ENCODE data around the gene TLE7. TPM values are rescaled to one million over a fixed set of nuclear protein-coding genes. Genes with fewer than 3 reads are reported as not detected.

The TLE7 gene
- total and polyA plus RNA-seq, 2 donors: not detected

GRCh38 chr16:71474864-71475263, 33.0 kb upstream of the TLE7 start:
- 95% methylated on average over 3 of the region's 3 CpGs for WGBS
- no peaks in the 10 kb centered on the region for H3K4me1 ChIP-seq (ENCODE audit: control insufficient read depth in 2 of 2, insufficient read depth in 2 of 2, low read length in 2 of 2)
- no peaks in the 10 kb centered on the region for H3K9me3 ChIP-seq (ENCODE audit: control insufficient read depth in 2 of 2, insufficient read depth in 1 of 2, low read length in 1 of 2)
- DNase-seq (ENCODE audit: low read depth in 6 of 9, low spot score in 9 of 9): no peak
- H3K4me3 ChIP-seq (ENCODE audit: low read length in 2 of 2): no peak overlapping the region
- no peaks in the 10 kb centered on the region for H3K27me3 ChIP-seq (ENCODE audit: control insufficient read depth in 2 of 2, insufficient read depth in 1 of 2, low read length in 1 of 2)
- no peak overlapping the region for H3K27ac ChIP-seq (ENCODE audit: low read depth in 1 of 2, low read length in 1 of 2)
- no peaks in the 10 kb centered on the region for H3K36me3 ChIP-seq (ENCODE audit: control insufficient read depth in 2 of 2, insufficient read depth in 2 of 2, low read length in 1 of 2)

GRCh38 chr16:71473891-71474290, 32.0 kb upstream of the TLE7 start:
- no peaks in the 10 kb centered on the region for H3K9me3 ChIP-seq (ENCODE audit: control insufficient read depth in 2 of 2, insufficient read depth in 1 of 2, low read length in 1 of 2)
- H3K27ac ChIP-seq (ENCODE audit: low read depth in 1 of 2, low read length in 1 of 2): no peak overlapping the region
- WGBS: 96% methylated on average over 5 of the region's 5 CpGs
- H3K36me3 ChIP-seq (ENCODE audit: control insufficient read depth in 2 of 2, insufficient read depth in 2 of 2, low read length in 1 of 2): no peaks in the 10 kb centered on the region
- DNase-seq (ENCODE audit: low read depth in 6 of 9, low spot score in 9 of 9): no peak
- H3K4me1 ChIP-seq (ENCODE audit: control insufficient read depth in 2 of 2, insufficient read depth in 2 of 2, low read length in 2 of 2): no peaks in the 10 kb centered on the region
- H3K4me3 ChIP-seq (ENCODE audit: low read length in 2 of 2): no peak overlapping the region
- no peaks in the 10 kb centered on the region for H3K27me3 ChIP-seq (ENCODE audit: control insufficient read depth in 2 of 2, insufficient read depth in 1 of 2, low read length in 1 of 2)

GRCh38 chr16:71472931-71473330, 31.1 kb upstream of the TLE7 start:
- no peak overlapping the region for H3K27ac ChIP-seq (ENCODE audit: low read depth in 1 of 2, low read length in 1 of 2)
- H3K27me3 ChIP-seq (ENCODE audit: control insufficient read depth in 2 of 2, insufficient read depth in 1 of 2, low read length in 1 of 2): no peaks in the 10 kb centered on the region
- no peak overlapping the region for H3K4me3 ChIP-seq (ENCODE audit: low read length in 2 of 2)
- WGBS: 94% methylated on average over 2 of the region's 2 CpGs
- no peaks in the 10 kb centered on the region for H3K4me1 ChIP-seq (ENCODE audit: control insufficient read depth in 2 of 2, insufficient read depth in 2 of 2, low read length in 2 of 2)
- DNase-seq (ENCODE audit: low read depth in 6 of 9, low spot score in 9 of 9): no peak
- H3K36me3 ChIP-seq (ENCODE audit: control insufficient read depth in 2 of 2, insufficient read depth in 2 of 2, low read length in 1 of 2): no peaks in the 10 kb centered on the region
- H3K9me3 ChIP-seq (ENCODE audit: control insufficient read depth in 2 of 2, insufficient read depth in 1 of 2, low read length in 1 of 2): no peaks in the 10 kb centered on the region

- Histone ChIP-seq H3K36me3 (ENCODE audit: control insufficient read depth in 2 of 2, insufficient read depth in 2 of 2, low read length in 1 of 2) (no peaks in the 10 kb centered on the region), H3K27ac (ENCODE audit: low read depth in 1 of 2, low read length in 1 of 2) (no peak overlapping the region), H3K9me3 (ENCODE audit: control insufficient read depth in 2 of 2, insufficient read depth in 1 of 2, low read length in 1 of 2) (no peaks in the 10 kb centered on the region), H3K4me3 (ENCODE audit: low read length in 2 of 2) (no peak overlapping the region), H3K4me1 (ENCODE audit: control insufficient read depth in 2 of 2, insufficient read depth in 2 of 2, low read length in 2 of 2) (no peaks in the 10 kb centered on the region), H3K27me3 (ENCODE audit: control insufficient read depth in 2 of 2, insufficient read depth in 1 of 2, low read length in 1 of 2) (no peaks in the 10 kb centered on the region)
- DNase-seq (ENCODE audit: low read depth in 6 of 9, low spot score in 9 of 9): no peak
- 87% methylated on average over 2 of the region's 2 CpGs for WGBS
Observed at GRCh38 chr16:71472051-71472450, 30.2 kb upstream of the TLE7 start.

DNA sequence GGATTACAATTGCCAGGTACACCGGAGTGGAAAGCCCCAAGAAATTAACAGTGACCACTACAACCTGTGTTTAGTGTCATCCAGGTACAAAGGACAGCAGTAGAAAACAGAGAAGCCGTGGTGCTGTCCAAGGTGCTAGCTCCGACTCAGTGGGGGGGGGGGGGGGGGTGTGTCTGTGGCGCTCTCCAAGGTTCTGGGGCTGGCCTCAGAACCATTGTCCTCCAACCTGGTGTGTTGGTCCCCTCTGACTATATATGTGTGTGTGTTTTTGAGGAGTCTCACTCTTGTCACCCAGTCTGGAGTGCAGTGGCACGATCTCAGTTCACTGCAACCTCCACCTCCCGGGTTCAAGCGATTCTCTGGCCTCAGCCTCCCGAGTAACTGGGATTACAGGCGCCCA, 26.0 kb upstream of the TLE7 start:
- DNase-seq (ENCODE audit: low read depth in 6 of 9, low spot score in 9 of 9): peak; percentile 19 to 74 (median 42)
- Histone ChIP-seq H3K9me3 (ENCODE audit: control insufficient read depth in 2 of 2, insufficient read depth in 1 of 2, low read length in 1 of 2) (no peaks in the 10 kb centered on the region), H3K4me1 (ENCODE audit: control insufficient read depth in 2 of 2, insufficient read depth in 2 of 2, low read length in 2 of 2) (no peaks in the 10 kb centered on the region), H3K36me3 (ENCODE audit: control insufficient read depth in 2 of 2, insufficient read depth in 2 of 2, low read length in 1 of 2) (no peaks in the 10 kb centered on the region), H3K27ac (ENCODE audit: low read depth in 1 of 2, low read length in 1 of 2) (no peak overlapping the region), H3K4me3 (ENCODE audit: low read length in 2 of 2) (no peak overlapping the region), H3K27me3 (ENCODE audit: control insufficient read depth in 2 of 2, insufficient read depth in 1 of 2, low read length in 1 of 2) (no peaks in the 10 kb centered on the region)
- WGBS: 39% methylated on average over 9 of the region's 9 CpGs

- no peak for DNase-seq (ENCODE audit: low read depth in 6 of 9, low spot score in 9 of 9)
- WGBS: 90% methylated on average over 1 of the region's 1 CpG
- peaks cover 0 to 3% of the 10 kb centered on the region in 2 donors for H3K4me1 ChIP-seq (ENCODE audit: control insufficient read depth in 2 of 2, insufficient read depth in 2 of 2, low read length in 2 of 2)
- no peaks in the 10 kb centered on the region for H3K9me3 ChIP-seq (ENCODE audit: control insufficient read depth in 2 of 2, insufficient read depth in 1 of 2, low read length in 1 of 2)
- H3K27ac ChIP-seq (ENCODE audit: low read depth in 1 of 2, low read length in 1 of 2): no peak overlapping the region
- no peaks in the 10 kb centered on the region for H3K27me3 ChIP-seq (ENCODE audit: control insufficient read depth in 2 of 2, insufficient read depth in 1 of 2, low read length in 1 of 2)
- no peaks in the 10 kb centered on the region for H3K36me3 ChIP-seq (ENCODE audit: control insufficient read depth in 2 of 2, insufficient read depth in 2 of 2, low read length in 1 of 2)
- no peak overlapping the region for H3K4me3 ChIP-seq (ENCODE audit: low read length in 2 of 2)
Observed at GRCh38 chr16:71464231-71464630, 22.4 kb upstream of the TLE7 start.

DNA sequence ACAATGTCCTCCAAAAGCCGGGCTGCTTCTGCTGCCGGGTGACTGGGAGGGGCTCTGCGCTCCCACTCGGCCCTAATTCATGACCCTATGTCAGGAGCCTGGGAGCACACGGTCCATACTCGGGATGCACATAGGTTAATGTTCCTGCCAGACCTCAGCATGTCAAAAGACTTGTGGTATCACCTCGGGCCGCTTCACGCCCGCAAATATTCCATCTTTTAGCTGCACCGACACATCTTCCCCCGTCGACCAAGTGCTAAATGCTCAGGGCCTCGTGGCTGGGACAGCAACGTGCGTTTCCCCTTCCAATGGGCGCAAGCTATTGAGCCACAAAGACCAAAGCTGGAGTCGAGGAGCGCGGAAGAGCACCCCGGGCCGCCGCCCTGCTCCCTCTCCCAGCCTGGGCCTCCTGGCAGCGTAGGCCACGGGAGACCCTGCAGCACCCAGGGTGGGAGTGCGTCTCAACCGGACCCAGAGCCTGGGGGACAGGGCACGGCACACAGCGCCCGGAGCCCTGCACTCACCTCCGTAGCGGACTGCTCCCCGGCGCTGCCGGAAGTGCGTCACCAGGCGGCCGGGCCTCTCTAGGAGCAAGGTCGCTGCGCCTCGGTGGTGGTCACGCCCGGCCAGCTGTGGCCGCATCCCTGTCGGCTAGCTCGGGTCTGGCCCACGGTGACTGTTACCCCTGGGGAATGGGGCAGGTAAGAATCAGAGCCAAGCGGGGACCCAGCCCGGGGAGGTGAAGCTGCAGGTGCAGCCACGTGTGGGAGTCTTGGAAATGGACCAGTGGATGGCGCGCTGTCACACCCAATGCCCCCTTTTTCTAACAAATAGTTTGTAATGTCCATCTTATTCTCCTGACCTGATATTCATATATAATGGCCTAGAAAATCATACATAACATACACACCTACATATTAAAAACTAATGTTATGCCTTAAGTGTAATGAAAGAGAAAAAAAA, 20.1 kb upstream of the TLE7 start, which contains the start of gene ZNF23:
ZNF23 (minus strand) TSS at position 562 of the 963 bp plus-strand sequence. CDS start 5,451 bp downstream, outside the sequence.
- Histone ChIP-seq H3K4me3 (ENCODE audit: low read length in 2 of 2) (peak within 1 kb of the TSS; percentile 81 to 90), H3K9me3 (ENCODE audit: control insufficient read depth in 2 of 2, insufficient read depth in 1 of 2, low read length in 1 of 2) (no peaks in the 10 kb centered on the region), H3K4me1 (ENCODE audit: control insufficient read depth in 2 of 2, insufficient read depth in 2 of 2, low read length in 2 of 2) (peaks cover 0 to 3% of the 10 kb centered on the region in 2 donors), H3K36me3 (ENCODE audit: control insufficient read depth in 2 of 2, insufficient read depth in 2 of 2, low read length in 1 of 2) (no peaks in the 10 kb centered on the region), H3K27ac (ENCODE audit: low read depth in 1 of 2, low read length in 1 of 2) (peak within 1 kb of the TSS; percentile 13 to 60), H3K27me3 (ENCODE audit: control insufficient read depth in 2 of 2, insufficient read depth in 1 of 2, low read length in 1 of 2) (no peaks in the 10 kb centered on the region)
- under 1% methylated on average over 52 of the region's 52 CpGs for WGBS
- peak; percentile 33 to 78 (median 48) for DNase-seq (ENCODE audit: low read depth in 6 of 9, low spot score in 9 of 9)

DNA sequence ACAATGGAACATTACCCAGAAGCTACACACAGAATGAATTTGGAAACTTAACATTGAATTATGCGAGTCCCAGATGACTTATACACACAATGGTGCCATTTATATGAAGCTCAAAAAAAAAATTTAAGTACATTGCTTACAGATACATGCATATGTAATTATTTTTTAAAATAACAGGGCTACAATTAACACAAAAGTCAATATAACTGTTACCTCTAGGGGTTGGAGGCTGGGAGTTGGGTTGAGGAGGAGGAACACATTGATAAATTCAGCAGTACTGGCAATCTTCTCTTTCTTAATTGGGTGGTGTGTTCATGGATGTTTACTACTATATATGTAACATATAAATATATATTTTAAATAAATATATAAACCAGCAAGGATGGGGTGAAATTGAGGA, 19.1 kb upstream of the TLE7 start:
- Histone ChIP-seq H3K27ac (ENCODE audit: low read depth in 1 of 2, low read length in 1 of 2) (no peak overlapping the region), H3K4me3 (ENCODE audit: low read length in 2 of 2) (no peak overlapping the region), H3K4me1 (ENCODE audit: control insufficient read depth in 2 of 2, insufficient read depth in 2 of 2, low read length in 2 of 2) (peaks cover 0 to 3% of the 10 kb centered on the region in 2 donors), H3K27me3 (ENCODE audit: control insufficient read depth in 2 of 2, insufficient read depth in 1 of 2, low read length in 1 of 2) (no peaks in the 10 kb centered on the region), H3K36me3 (ENCODE audit: control insufficient read depth in 2 of 2, insufficient read depth in 2 of 2, low read length in 1 of 2) (no peaks in the 10 kb centered on the region), H3K9me3 (ENCODE audit: control insufficient read depth in 2 of 2, insufficient read depth in 1 of 2, low read length in 1 of 2) (no peaks in the 10 kb centered on the region)
- DNase-seq (ENCODE audit: low read depth in 6 of 9, low spot score in 9 of 9): no peak
- 98% methylated on average over 1 of the region's 1 CpG for WGBS

- WGBS: 97% methylated on average over 4 of the region's 4 CpGs
- no peak overlapping the region for H3K27ac ChIP-seq (ENCODE audit: low read depth in 1 of 2, low read length in 1 of 2)
- no peaks in the 10 kb centered on the region for H3K9me3 ChIP-seq (ENCODE audit: control insufficient read depth in 2 of 2, insufficient read depth in 1 of 2, low read length in 1 of 2)
- no peak for DNase-seq (ENCODE audit: low read depth in 6 of 9, low spot score in 9 of 9)
- H3K36me3 ChIP-seq (ENCODE audit: control insufficient read depth in 2 of 2, insufficient read depth in 2 of 2, low read length in 1 of 2): no peaks in the 10 kb centered on the region
- peaks cover 0 to 3% of the 10 kb centered on the region in 2 donors for H3K4me1 ChIP-seq (ENCODE audit: control insufficient read depth in 2 of 2, insufficient read depth in 2 of 2, low read length in 2 of 2)
- no peak overlapping the region for H3K4me3 ChIP-seq (ENCODE audit: low read length in 2 of 2)
- H3K27me3 ChIP-seq (ENCODE audit: control insufficient read depth in 2 of 2, insufficient read depth in 1 of 2, low read length in 1 of 2): no peaks in the 10 kb centered on the region
Observed at GRCh38 chr16:71460236-71460635, 18.4 kb upstream of the TLE7 start.

Measured in thymus (tissue), 11 donors.